Loucy (cell line): ENCODE measurements around the gene APOBEC3F.

ENCODE experiments used
- CTCF ChIP-seq: fragments of 200-600 bp; sonication (generic); conservative IDR thresholded peaks from 2 replicates; pipeline ENCODE4 v1.5.1; 2014; ENCODE audit warnings: mild to moderate bottlenecking, antibody characterized with exemption, low read length
- EZH2phosphoT487 ChIP-seq: fragments of 200-600 bp; IDR thresholded peaks from 2 replicates; pipeline ENCODE4 v1.6.1; 2018; ENCODE audit warnings: antibody characterized with exemption, mild to moderate bottlenecking, moderate library complexity, borderline replicate concordance

- TF ChIP-seq CTCF (no peak), EZH2phosphoT487 (no peak)
These were observed 51.6 kb downstream of the APOBEC3F start for GRCh38 chr22:39092111-39092862.
